NCI-H82 treated with DMSO at 0.1 percent for 48 hours (cell line): ENCODE measurements around the gene MTX3.

Source experiments
- DNase-seq: peaks from one replicate; lab custom pipeline; 2025; ENCODE audit not compliant: unreplicated experiment; lab: John Stamatoyannopoulos, UW

MTX3 gene

GRCh38 chr5:79936002-79936645 is 54.9 kb downstream of the MTX3 start:
- peak; percentile 15 for DNase-seq

- DNase-seq, result no peak
Observed at GRCh38 chr5:79934681-79935080, 56.4 kb downstream of the MTX3 start.

GRCh38 chr5:79932510-79933504 is 58.3 kb downstream of the MTX3 start:
- DNase-seq, result no peak

- no peak for DNase-seq
Observed at GRCh38 chr5:79931866-79932265, 59.2 kb downstream of the MTX3 start.

- DNase-seq, result no peak
Observed at GRCh38 chr5:79931409-79931808, 59.7 kb downstream of the MTX3 start.

GRCh38 chr5:79929095-79929494 is 62.0 kb downstream of the MTX3 start:
- DNase-seq, result no peak
